Activated naive CD8-positive, alpha-beta T cell (primary cell): ENCODE data around the gene HOXD11.

Experiments used
- H3K27ac Mint-ChIP-seq: one replicate; pipeline ENCODE4 v1.8.0; 2021; ENCODE audit warnings: mixed read lengths
- H3K27me3 Mint-ChIP-seq: one replicate; pipeline ENCODE4 v1.8.0; 2021; ENCODE audit warnings: mixed read lengths
- H3K36me3 Mint-ChIP-seq: one replicate; pipeline ENCODE4 v1.8.0; 2021; ENCODE audit warnings: mixed read lengths
- H3K4me1 Mint-ChIP-seq: one replicate; pipeline ENCODE4 v1.8.0; 2021; ENCODE audit warnings: low read depth, mixed read lengths
- H3K4me3 Mint-ChIP-seq: one replicate; pipeline ENCODE4 v1.8.0; 2021; ENCODE audit warnings: mild to moderate bottlenecking, mixed read lengths
- H3K9me3 Mint-ChIP-seq: one replicate; pipeline ENCODE4 v1.8.0; 2021; ENCODE audit warnings: low read depth, mixed read lengths

The HOXD11 gene

DNA sequence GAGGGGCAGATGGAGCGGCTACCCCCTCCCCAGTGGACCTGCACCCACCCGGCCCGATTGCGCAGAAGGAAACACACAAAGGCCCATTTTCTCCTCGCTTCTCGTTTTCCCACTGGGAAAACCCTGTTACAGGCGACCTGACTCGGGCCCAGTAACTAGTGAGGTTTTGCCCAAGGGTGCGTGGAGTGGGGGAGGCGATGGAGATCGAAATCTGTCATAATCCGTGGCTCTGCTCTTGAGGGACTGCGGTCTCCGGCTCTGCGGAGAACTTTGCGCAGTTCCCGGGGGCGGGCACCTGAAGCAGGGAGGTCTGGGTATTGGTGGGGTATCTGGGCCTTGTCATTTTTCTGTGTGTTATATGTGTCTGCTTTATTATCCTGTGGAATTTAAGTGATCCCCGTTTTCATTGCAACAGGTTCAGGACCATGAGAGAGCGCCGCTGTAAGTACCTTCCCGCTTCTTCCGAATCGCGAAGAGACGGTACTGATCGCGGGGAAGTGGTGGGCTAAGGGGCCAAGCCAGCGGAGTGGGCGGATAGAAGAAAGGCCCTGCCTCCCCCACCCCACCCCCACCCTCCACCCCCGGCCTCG is 40.2 kb downstream of the HOXD11 start:
- H3K9me3 Mint-ChIP-seq, result no peaks in the 10 kb centered on the region
- H3K4me1 Mint-ChIP-seq, result peaks cover 12% of the 10 kb centered on the region
- peaks cover 57% of the 10 kb centered on the region for H3K27me3 Mint-ChIP-seq
- H3K4me3 Mint-ChIP-seq, result no peak overlapping the region
- no peaks in the 10 kb centered on the region for H3K36me3 Mint-ChIP-seq
- no peak overlapping the region for H3K27ac Mint-ChIP-seq

- Mint-ChIP-seq H3K9me3 (no peaks in the 10 kb centered on the region), H3K27ac (no peak overlapping the region), H3K4me3 (no peak overlapping the region), H3K36me3 (no peaks in the 10 kb centered on the region), H3K4me1 (peaks cover 15% of the 10 kb centered on the region), H3K27me3 (peaks cover 57% of the 10 kb centered on the region)
Observed at GRCh38 chr2:176147800-176148496, 40.9 kb downstream of the HOXD11 start.

- H3K4me3 Mint-ChIP-seq, result no peak overlapping the region
- H3K36me3 Mint-ChIP-seq, result no peaks in the 10 kb centered on the region
- H3K4me1 Mint-ChIP-seq, result peaks cover 17% of the 10 kb centered on the region
- H3K27me3 Mint-ChIP-seq, result peaks cover 55% of the 10 kb centered on the region
- H3K9me3 Mint-ChIP-seq, result no peaks in the 10 kb centered on the region
- no peak overlapping the region for H3K27ac Mint-ChIP-seq
Observed at GRCh38 chr2:176148751-176149421, 41.8 kb downstream of the HOXD11 start.

- H3K4me3 Mint-ChIP-seq, result no peak overlapping the region
- no peaks in the 10 kb centered on the region for H3K9me3 Mint-ChIP-seq
- no peak overlapping the region for H3K27ac Mint-ChIP-seq
- H3K4me1 Mint-ChIP-seq, result peaks cover 17% of the 10 kb centered on the region
- H3K27me3 Mint-ChIP-seq, result peaks cover 56% of the 10 kb centered on the region
- no peaks in the 10 kb centered on the region for H3K36me3 Mint-ChIP-seq
Observed at GRCh38 chr2:176149481-176149938, 42.4 kb downstream of the HOXD11 start.

GRCh38 chr2:176149939-176150583 is 43.0 kb downstream of the HOXD11 start:
- Mint-ChIP-seq H3K27me3 (peaks cover 59% of the 10 kb centered on the region), H3K27ac (no peak overlapping the region), H3K9me3 (no peaks in the 10 kb centered on the region), H3K36me3 (no peaks in the 10 kb centered on the region), H3K4me3 (peak overlapping the region; percentile 10), H3K4me1 (peaks cover 17% of the 10 kb centered on the region)

DNA sequence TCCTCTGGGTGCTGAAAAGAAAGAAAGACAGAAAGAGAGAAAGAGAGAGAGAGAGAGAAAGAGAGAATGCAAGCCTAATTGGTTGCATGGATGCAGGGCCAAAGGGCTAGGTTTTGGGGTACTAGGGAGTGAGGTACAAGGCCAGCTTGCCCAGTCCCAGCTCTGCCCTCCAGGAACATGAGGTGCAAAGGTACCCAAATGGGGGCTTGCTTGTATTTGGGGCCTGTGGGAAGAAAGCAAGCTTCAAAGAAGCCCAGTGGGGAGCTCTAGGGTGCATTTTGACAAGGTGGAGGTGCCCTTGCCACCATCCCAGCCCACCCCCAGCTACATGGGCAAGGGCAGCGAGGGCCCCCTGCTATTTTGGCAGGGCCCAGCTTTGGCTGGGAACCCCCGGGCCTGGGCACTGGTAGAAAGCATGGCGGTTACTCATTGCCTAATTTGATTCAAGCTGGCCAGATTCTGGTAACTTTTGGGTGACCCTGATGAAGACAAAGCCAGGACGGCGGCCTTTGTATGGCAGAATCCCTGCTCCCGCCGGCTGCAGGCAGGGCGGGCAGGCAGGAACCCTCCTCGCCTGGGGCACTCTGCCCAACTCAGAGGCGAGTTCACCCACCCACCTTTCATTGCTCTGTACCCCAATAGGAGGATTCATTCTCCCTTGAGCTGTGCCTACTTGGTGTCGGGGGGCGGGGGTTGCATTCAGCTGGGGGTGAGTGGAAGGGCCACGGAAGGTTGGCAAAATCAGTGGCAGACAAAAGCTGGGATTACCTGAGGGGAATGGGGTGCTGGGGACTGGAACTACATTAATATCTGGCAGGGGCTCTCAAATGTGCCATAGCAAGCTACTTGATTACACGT is 43.7 kb downstream of the HOXD11 start:
- Mint-ChIP-seq H3K27me3 (peaks cover 59% of the 10 kb centered on the region), H3K27ac (no peak overlapping the region), H3K4me3 (no peak overlapping the region)

DNA sequence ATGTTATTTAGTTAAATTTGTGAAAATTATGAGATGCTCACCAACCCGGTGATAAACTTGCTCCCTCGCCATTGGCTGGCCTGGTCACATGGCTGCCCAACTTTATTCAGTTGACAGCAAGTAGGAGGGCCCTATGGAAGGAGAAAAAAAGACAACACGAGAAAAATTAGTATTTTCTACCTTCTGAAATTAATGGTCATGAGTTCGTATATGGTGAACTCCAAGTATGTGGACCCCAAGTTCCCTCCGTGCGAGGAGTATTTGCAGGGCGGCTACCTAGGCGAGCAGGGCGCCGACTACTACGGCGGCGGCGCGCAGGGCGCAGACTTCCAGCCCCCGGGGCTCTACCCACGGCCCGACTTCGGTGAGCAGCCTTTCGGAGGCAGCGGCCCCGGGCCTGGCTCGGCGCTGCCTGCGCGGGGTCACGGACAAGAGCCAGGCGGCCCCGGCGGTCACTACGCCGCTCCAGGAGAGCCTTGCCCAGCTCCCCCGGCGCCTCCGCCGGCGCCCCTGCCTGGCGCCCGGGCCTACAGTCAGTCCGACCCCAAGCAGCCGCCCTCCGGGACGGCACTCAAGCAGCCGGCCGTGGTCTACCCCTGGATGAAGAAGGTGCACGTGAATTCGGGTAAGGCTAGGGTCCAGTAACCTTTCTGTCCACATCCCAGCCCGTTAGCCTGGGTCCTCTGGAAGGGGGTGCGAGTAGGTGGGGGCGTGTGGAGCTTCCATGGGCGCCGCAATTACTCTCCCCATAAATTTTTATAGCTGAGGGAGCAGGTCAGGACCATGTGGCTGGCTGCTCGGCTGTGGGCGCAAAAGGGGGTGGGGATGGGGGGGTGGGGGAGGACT is 44.6 kb downstream of the HOXD11 start, which contains the start of gene HOXD4:
HOXD4 (plus strand) TSS at position 109 of the 846 bp plus-strand sequence; CDS start at position 193, 84 bp downstream.
- H3K27me3 Mint-ChIP-seq, result peaks cover 55% of the 10 kb centered on the region
- no peaks in the 10 kb centered on the region for H3K9me3 Mint-ChIP-seq
- no peak within 1 kb of the TSS for H3K27ac Mint-ChIP-seq
- peaks cover 17% of the 10 kb centered on the region for H3K4me1 Mint-ChIP-seq
- H3K4me3 Mint-ChIP-seq, result peak within 1 kb of the TSS; percentile 44
- H3K36me3 Mint-ChIP-seq, result no peaks in the 10 kb centered on the region

More for the DNA sequence above, 43.7 kb downstream of the HOXD11 start:
- peaks cover 17% of the 10 kb centered on the region for H3K4me1 Mint-ChIP-seq
- no peaks in the 10 kb centered on the region for H3K36me3 Mint-ChIP-seq
- no peaks in the 10 kb centered on the region for H3K9me3 Mint-ChIP-seq

- H3K36me3 Mint-ChIP-seq, result no peaks in the 10 kb centered on the region
- H3K9me3 Mint-ChIP-seq, result no peaks in the 10 kb centered on the region
- H3K4me1 Mint-ChIP-seq, result peaks cover 18% of the 10 kb centered on the region
- H3K27ac Mint-ChIP-seq, result no peak overlapping the region
- peaks cover 51% of the 10 kb centered on the region for H3K27me3 Mint-ChIP-seq
- H3K4me3 Mint-ChIP-seq, result peak overlapping the region; percentile 10
Observed at GRCh38 chr2:176152350-176153181, 45.5 kb downstream of the HOXD11 start.

DNA sequence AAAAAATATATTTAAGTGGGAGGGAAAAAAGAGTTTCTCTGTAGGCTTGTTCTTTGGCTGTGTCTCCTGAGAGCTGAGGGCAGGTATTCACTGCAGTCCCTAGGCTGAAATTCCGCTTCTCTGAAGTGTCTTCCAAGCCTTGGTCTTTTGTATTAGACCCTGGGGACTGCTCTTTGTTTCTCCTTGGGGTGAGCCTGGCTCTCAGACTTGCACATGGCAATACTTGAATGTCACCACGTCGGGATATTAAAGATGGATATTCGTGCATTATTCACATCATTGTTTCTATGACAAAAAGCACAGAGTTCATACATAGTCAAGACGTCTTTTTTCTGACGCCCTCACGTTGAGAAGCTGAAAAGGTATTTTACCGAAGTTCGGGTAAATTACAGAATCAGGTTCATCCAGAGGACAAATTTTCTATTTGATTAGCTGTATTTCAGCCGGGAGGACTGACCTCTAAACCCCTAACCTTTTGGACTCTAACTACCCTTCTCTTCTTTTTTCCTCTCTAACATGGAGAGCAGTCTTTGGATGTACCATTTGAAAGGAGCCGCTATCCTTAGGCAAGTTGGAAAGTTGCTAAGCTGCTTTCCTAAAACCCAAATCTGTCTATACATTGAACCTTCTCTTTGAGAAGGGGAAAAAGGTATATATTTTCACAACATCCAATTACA is 47.6 kb downstream of the HOXD11 start:
- H3K4me1 Mint-ChIP-seq, result peaks cover 26% of the 10 kb centered on the region
- no peaks in the 10 kb centered on the region for H3K36me3 Mint-ChIP-seq
- H3K9me3 Mint-ChIP-seq, result no peaks in the 10 kb centered on the region
- H3K27ac Mint-ChIP-seq, result no peak overlapping the region
- H3K27me3 Mint-ChIP-seq, result peaks cover 46% of the 10 kb centered on the region
- no peak overlapping the region for H3K4me3 Mint-ChIP-seq

- H3K9me3 Mint-ChIP-seq, result no peaks in the 10 kb centered on the region
- H3K27ac Mint-ChIP-seq, result no peak overlapping the region
- peaks cover 24% of the 10 kb centered on the region for H3K4me1 Mint-ChIP-seq
- no peaks in the 10 kb centered on the region for H3K36me3 Mint-ChIP-seq
- H3K4me3 Mint-ChIP-seq, result no peak overlapping the region
- H3K27me3 Mint-ChIP-seq, result peaks cover 38% of the 10 kb centered on the region
Observed at GRCh38 chr2:176155356-176156044, 48.4 kb downstream of the HOXD11 start.

- Mint-ChIP-seq H3K27me3 (peaks cover 39% of the 10 kb centered on the region), H3K36me3 (no peaks in the 10 kb centered on the region), H3K27ac (no peak overlapping the region), H3K4me1 (peaks cover 28% of the 10 kb centered on the region), H3K4me3 (peak overlapping the region; percentile 20), H3K9me3 (no peaks in the 10 kb centered on the region)
Observed at GRCh38 chr2:176156301-176156806, 49.3 kb downstream of the HOXD11 start.
